Mesothelial cell of epicardium (in vitro differentiated cells): ENCODE data around the gene ADIPOQ. TPM values are rescaled to one million over a fixed set of nuclear protein-coding genes. Genes with fewer than 3 reads are reported as not detected.
"Not testable (repeated sequence)": the region's sequence is repeated elsewhere in the genome, so short reads cannot be mapped to it uniquely, and the experiment has no call there.

ENCODE experiments used
- DNase-seq, 2 experiments: peaks; one replicate each; pipeline ENCODE4 v3.0.0; 2021; ENCODE audit warnings: low spot score in 2 of 2; ENCODE audit not compliant: unreplicated experiment in 2 of 2
- H3K27ac Mint-ChIP-seq: 2 replicates; pipeline ENCODE4 v1.8.0; 2021; ENCODE audit warnings: mixed read lengths
- H3K27me3 Mint-ChIP-seq: 2 replicates; pipeline ENCODE4 v1.8.0; 2021; ENCODE audit warnings: low read depth, mixed read lengths
- H3K36me3 Mint-ChIP-seq: 2 replicates; pipeline ENCODE4 v1.8.0; 2021; ENCODE audit warnings: mixed read lengths
- H3K4me1 Mint-ChIP-seq: 2 replicates; pipeline ENCODE4 v1.8.0; 2021; ENCODE audit warnings: mixed read lengths
- H3K4me3 Mint-ChIP-seq: 2 replicates; pipeline ENCODE4 v1.8.0; 2021; ENCODE audit warnings: mild to moderate bottlenecking, moderate library complexity, mixed read lengths
- H3K9me3 Mint-ChIP-seq: 2 replicates; pipeline ENCODE4 v1.8.0; 2021; ENCODE audit warnings: mixed read lengths
- CTCF ChIP-seq: fragments of 200-600 bp; sonication (generic); IDR thresholded peaks from one replicate; pipeline ENCODE4 v1.5.0; 2021; ENCODE audit warnings: antibody characterized with exemption; ENCODE audit not compliant: unreplicated experiment
- total RNA-seq: library from RNA; stranded (reverse); gene quantifications from 3 replicates; pipeline ENCODE4 v1.2.1, GENCODE V29; 2021

The ADIPOQ gene
- total RNA-seq, 1 donor from 2014 or later: not detected

GRCh38 chr3:186818956-186819355 is 23.6 kb upstream of the ADIPOQ start:
- Mint-ChIP-seq H3K4me1 (no peaks in the 10 kb centered on the region), H3K27ac (no peak overlapping the region), H3K36me3 (no peaks in the 10 kb centered on the region), H3K27me3 (peaks cover 20% of the 10 kb centered on the region), H3K9me3 (no peaks in the 10 kb centered on the region), H3K4me3 (no peak overlapping the region)
- TF ChIP-seq CTCF: no peak
- no peak for DNase-seq

- DNase-seq: no peak
- H3K36me3 Mint-ChIP-seq: no peaks in the 10 kb centered on the region
- no peaks in the 10 kb centered on the region for H3K9me3 Mint-ChIP-seq
- peak; percentile 48 for TF ChIP-seq CTCF
- H3K4me3 Mint-ChIP-seq: no peak overlapping the region
- peaks cover 47% of the 10 kb centered on the region for H3K27me3 Mint-ChIP-seq
- H3K27ac Mint-ChIP-seq: no peak overlapping the region
- peaks cover 19% of the 10 kb centered on the region for H3K4me1 Mint-ChIP-seq
These were observed 20.8 kb upstream of the ADIPOQ start for GRCh38 chr3:186821429-186822387.

GRCh38 chr3:186822388-186822759 is 20.1 kb upstream of the ADIPOQ start:
- Mint-ChIP-seq H3K4me1 (peaks cover 19% of the 10 kb centered on the region), H3K27me3 (peaks cover 51% of the 10 kb centered on the region)
- not testable (repeated sequence) for DNase-seq, H3K27ac Mint-ChIP-seq, H3K36me3 Mint-ChIP-seq, H3K4me3 Mint-ChIP-seq, H3K9me3 Mint-ChIP-seq

- Mint-ChIP-seq H3K27me3 (peaks cover 61% of the 10 kb centered on the region), H3K36me3 (no peaks in the 10 kb centered on the region), H3K9me3 (no peaks in the 10 kb centered on the region), H3K4me1 (peaks cover 19% of the 10 kb centered on the region), H3K4me3 (no peak overlapping the region), H3K27ac (no peak overlapping the region)
- TF ChIP-seq CTCF: no peak
- no peak for DNase-seq
These were observed 19.1 kb upstream of the ADIPOQ start for GRCh38 chr3:186823386-186823785.

- TF ChIP-seq CTCF: no peak
- Mint-ChIP-seq H3K36me3 (no peaks in the 10 kb centered on the region), H3K4me3 (peak overlapping the region; percentile 58), H3K9me3 (no peaks in the 10 kb centered on the region), H3K27ac (no peak overlapping the region), H3K27me3 (peaks cover 73% of the 10 kb centered on the region), H3K4me1 (peaks cover 19% of the 10 kb centered on the region)
- no peak for DNase-seq
These were observed 17.9 kb upstream of the ADIPOQ start for GRCh38 chr3:186824430-186825139.

GRCh38 chr3:186825294-186825821 is 17.2 kb upstream of the ADIPOQ start:
- Mint-ChIP-seq H3K4me1 (peaks cover 19% of the 10 kb centered on the region), H3K9me3 (no peaks in the 10 kb centered on the region), H3K4me3 (peak overlapping the region; percentile 58), H3K27me3 (peaks cover 80% of the 10 kb centered on the region), H3K27ac (no peak overlapping the region), H3K36me3 (no peaks in the 10 kb centered on the region)
- TF ChIP-seq CTCF: no peak
- peak in 1 of 2 experiments; percentile 44 for DNase-seq
